Activated CD4-positive, CD25-positive, alpha-beta regulatory T cell treated with anti-CD3 and anti-CD28 coated beads, Interleukin-2, amount 50 U/mL, for 16 hours (primary cell): ENCODE data around the gene TTC33.
"Not testable (repeated sequence)": the region's sequence is repeated elsewhere in the genome, so short reads cannot be mapped to it uniquely, and the experiment has no call there.

Experiments used
- DNase-seq: peaks from one replicate; pipeline ENCODE4 v3.0.0-alpha.2; 2020; ENCODE audit warnings: low read depth, low spot score

Gene TTC33

GRCh38 chr5:40572391-40572790, 183.4 kb downstream of the TTC33 start:
- no peak for DNase-seq

GRCh38 chr5:40571729-40572128, 184.0 kb downstream of the TTC33 start:
- no peak for DNase-seq

GRCh38 chr5:40570408-40571129, 185.2 kb downstream of the TTC33 start:
- DNase-seq: no peak

- DNase-seq: no peak
Observed at GRCh38 chr5:40569546-40570270, 186.1 kb downstream of the TTC33 start.

GRCh38 chr5:40568548-40568947, 187.2 kb downstream of the TTC33 start:
- DNase-seq: no peak

GRCh38 chr5:40563173-40563572, 192.6 kb downstream of the TTC33 start:
- not testable (repeated sequence) for DNase-seq

- DNase-seq: no peak
Observed at GRCh38 chr5:40560474-40561110, 195.2 kb downstream of the TTC33 start.

- no peak for DNase-seq
Observed at GRCh38 chr5:40559306-40559705, 196.5 kb downstream of the TTC33 start.

GRCh38 chr5:40557501-40557900, 198.3 kb downstream of the TTC33 start:
- DNase-seq: no peak

GRCh38 chr5:40556811-40557210, 198.9 kb downstream of the TTC33 start:
- no peak for DNase-seq

- no peak for DNase-seq
Observed at GRCh38 chr5:40555886-40556285, 199.9 kb downstream of the TTC33 start.

- no peak for DNase-seq
Observed at GRCh38 chr5:40554813-40555212, 200.9 kb downstream of the TTC33 start.

GRCh38 chr5:40554054-40554453, 201.7 kb downstream of the TTC33 start:
- DNase-seq: no peak

- DNase-seq: no peak
Observed at GRCh38 chr5:40552981-40553380, 202.8 kb downstream of the TTC33 start.

GRCh38 chr5:40551496-40552491, 204.0 kb downstream of the TTC33 start:
- DNase-seq: no peak

- DNase-seq: no peak
Observed at GRCh38 chr5:40550481-40550880, 205.3 kb downstream of the TTC33 start.

- DNase-seq: no peak
Observed at GRCh38 chr5:40549616-40550015, 206.1 kb downstream of the TTC33 start.

- no peak for DNase-seq
Observed at GRCh38 chr5:40547994-40548575, 207.7 kb downstream of the TTC33 start.

GRCh38 chr5:40547557-40547956, 208.2 kb downstream of the TTC33 start:
- no peak for DNase-seq

- no peak for DNase-seq
Observed at GRCh38 chr5:40540301-40540700, 215.5 kb downstream of the TTC33 start.

GRCh38 chr5:40524677-40525076, 231.1 kb downstream of the TTC33 start:
- no peak for DNase-seq
